ENCODE data around the gene CASP7. TPM values are rescaled to one million over a fixed set of nuclear protein-coding genes. Genes with fewer than 3 reads are reported as not detected.

Gene CASP7
- total RNA-seq, 1 donor from 2014 or later: 9.9 TPM

DNA sequence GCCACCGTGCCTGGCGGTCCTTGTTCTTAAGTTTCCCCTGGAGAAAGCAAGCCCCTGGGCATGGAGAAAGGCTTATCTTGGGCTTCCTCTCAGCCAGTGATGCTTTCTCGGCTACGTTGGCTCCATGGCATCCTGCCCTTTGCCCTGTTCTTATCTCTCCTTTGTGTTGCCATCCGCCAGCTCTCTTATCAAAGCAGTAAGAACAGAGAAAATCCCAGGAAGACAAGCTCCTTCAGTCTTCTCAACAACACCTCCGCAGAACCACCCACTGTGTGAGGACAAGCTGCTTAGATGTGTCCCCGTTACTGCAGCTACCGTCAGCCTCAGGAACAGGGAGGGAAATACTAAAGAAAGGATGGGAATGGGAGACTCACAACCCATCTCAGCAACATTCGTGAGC is 75.1 kb downstream of the CASP7 start:
- intact Hi-C loops (cut with micrococcal nuclease): no loop called here
- Histone ChIP-seq H3K4me1 (no peaks in the 10 kb centered on the region), H3K36me3 (no peaks in the 10 kb centered on the region), H3K27ac (replicated peaks) (no peak overlapping the region), H3K27me3 (ENCODE audit: low read depth) (peaks cover 34% of the 10 kb centered on the region), H3K9me3 (replicated peaks) (no peaks in the 10 kb centered on the region), H3K4me3 (no peak overlapping the region)
- no peak for DNase-seq
- TF ChIP-seq, protein P1, sequence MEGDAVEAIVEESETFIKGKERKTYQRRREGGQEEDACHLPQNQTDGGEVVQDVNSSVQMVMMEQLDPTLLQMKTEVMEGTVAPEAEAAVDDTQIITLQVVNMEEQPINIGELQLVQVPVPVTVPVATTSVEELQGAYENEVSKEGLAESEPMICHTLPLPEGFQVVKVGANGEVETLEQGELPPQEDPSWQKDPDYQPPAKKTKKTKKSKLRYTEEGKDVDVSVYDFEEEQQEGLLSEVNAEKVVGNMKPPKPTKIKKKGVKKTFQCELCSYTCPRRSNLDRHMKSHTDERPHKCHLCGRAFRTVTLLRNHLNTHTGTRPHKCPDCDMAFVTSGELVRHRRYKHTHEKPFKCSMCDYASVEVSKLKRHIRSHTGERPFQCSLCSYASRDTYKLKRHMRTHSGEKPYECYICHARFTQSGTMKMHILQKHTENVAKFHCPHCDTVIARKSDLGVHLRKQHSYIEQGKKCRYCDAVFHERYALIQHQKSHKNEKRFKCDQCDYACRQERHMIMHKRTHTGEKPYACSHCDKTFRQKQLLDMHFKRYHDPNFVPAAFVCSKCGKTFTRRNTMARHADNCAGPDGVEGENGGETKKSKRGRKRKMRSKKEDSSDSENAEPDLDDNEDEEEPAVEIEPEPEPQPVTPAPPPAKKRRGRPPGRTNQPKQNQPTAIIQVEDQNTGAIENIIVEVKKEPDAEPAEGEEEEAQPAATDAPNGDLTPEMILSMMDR (IDR thresholded peaks at IDR 0.05; ENCODE audit: borderline replicate concordance): no peak

DNA sequence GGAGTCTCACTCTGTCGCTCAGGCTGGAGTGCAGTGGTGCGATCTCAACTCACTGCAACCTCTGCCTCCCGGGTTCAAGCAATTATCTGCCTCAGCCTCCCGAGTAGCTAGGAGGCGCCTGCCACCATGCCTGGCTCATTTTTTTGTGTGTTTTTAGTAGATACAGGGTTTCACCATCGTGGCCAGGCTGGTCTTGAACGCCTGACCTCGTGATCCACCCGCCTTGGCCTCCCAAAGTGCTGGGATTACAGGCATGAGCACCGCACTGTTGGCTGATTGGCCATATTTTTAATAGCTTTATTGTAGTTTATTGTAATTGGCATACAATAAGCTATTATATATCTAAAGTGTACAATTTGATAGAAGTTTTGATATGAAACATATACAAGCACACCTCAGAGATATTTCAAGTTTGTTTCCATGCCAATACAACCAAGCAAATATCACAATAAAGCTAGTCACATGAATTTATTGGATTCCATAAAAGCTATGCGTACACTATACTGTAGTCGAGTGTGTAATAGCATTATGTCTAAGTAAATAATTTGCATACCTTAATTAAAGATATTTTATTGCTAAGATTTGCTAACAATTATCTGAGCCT is 77.3 kb downstream of the CASP7 start:
- DNase-seq: no peak
- intact Hi-C loops (cut with micrococcal nuclease): no loop called here
- Histone ChIP-seq H3K9me3 (replicated peaks) (no peaks in the 10 kb centered on the region), H3K36me3 (no peaks in the 10 kb centered on the region), H3K4me1 (no peaks in the 10 kb centered on the region), H3K27me3 (ENCODE audit: low read depth) (peaks cover 34% of the 10 kb centered on the region), H3K4me3 (no peak overlapping the region), H3K27ac (replicated peaks) (no peak overlapping the region)
- TF ChIP-seq, protein P1 (IDR thresholded peaks at IDR 0.05; ENCODE audit: borderline replicate concordance): no peak

DNA sequence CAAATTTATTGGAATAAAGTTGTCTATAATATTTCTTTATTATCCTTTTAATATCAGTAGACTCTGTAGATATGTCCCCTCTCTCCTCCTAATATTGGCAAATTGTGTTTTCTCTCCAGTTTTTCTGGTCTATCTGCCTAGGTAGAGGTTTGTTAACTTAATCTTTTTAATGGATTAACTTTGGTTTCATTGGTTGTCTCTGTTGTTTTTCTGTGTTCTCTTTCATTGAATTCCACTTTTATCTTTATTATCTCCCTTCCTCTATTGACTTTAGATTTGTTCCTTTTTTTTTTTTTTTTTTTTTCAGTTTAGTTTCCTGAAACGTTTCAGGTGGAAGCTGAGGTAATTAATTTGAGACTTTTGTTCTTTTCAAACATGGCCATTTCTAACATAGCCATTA is 82.4 kb downstream of the CASP7 start:
- H3K9me3 ChIP-seq (replicated peaks): peaks cover 9% of the 10 kb centered on the region
- intact Hi-C loops (cut with micrococcal nuclease): no loop called here
- H3K27ac ChIP-seq (replicated peaks): no peak overlapping the region
- no peak overlapping the region for H3K4me3 ChIP-seq
- TF ChIP-seq, protein P1 (IDR thresholded peaks at IDR 0.05; ENCODE audit: borderline replicate concordance): no peak
- H3K27me3 ChIP-seq (ENCODE audit: low read depth): no peaks in the 10 kb centered on the region
- H3K36me3 ChIP-seq: no peaks in the 10 kb centered on the region
- DNase-seq: no peak
- peaks cover 6% of the 10 kb centered on the region for H3K4me1 ChIP-seq

DNA sequence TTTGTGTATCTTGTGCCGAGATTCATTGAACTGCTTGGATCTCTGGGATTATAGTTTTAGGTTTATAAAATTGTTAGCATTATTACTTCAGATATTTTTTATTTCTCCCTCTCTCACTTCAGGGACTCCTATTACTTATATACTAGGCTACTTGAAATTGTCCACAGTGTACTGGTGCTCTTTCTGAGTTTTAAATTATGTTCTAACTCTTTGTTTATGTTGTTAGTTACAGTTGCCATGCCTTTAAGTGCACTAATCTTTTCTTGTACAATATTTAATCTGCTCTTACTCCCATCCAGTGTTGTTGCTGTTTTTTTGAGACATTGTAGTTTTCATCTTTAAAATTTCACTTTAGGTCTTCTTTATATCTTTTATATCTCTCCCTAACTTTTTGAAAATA is 84.9 kb downstream of the CASP7 start:
- no peak overlapping the region for H3K27ac ChIP-seq (replicated peaks)
- TF ChIP-seq, protein P1 (IDR thresholded peaks at IDR 0.05; ENCODE audit: borderline replicate concordance): no peak

DNA sequence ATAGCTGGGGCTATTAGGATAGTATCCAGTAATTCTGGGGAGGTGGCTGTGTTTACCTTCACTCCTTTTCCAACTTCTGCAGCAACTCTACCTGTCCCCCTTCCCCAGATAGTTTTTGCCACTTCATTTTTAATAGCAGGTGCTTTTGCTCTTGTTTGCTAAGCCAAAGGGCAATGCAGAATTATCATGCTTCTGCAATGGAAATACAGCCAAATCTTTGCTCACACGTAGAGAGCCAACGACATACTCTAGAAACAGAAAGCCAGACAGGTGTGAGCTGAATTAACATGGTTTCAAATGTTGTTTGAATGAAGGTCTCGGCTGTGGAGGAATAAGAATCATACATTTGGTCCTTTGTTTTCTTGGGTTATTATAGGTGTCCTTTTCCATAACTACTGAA is 86.2 kb downstream of the CASP7 start:
- Histone ChIP-seq H3K4me3 (no peak overlapping the region), H3K4me1 (peaks cover 14% of the 10 kb centered on the region), H3K27me3 (ENCODE audit: low read depth) (peaks cover 10% of the 10 kb centered on the region), H3K9me3 (replicated peaks) (peaks cover 9% of the 10 kb centered on the region), H3K27ac (replicated peaks) (no peak overlapping the region), H3K36me3 (no peaks in the 10 kb centered on the region)
- DNase-seq: no peak
- intact Hi-C loops (cut with micrococcal nuclease): no loop called here
- TF ChIP-seq, protein P1 (IDR thresholded peaks at IDR 0.05; ENCODE audit: borderline replicate concordance): no peak

More for the DNA sequence above, 84.9 kb downstream of the CASP7 start:
- H3K36me3 ChIP-seq: no peaks in the 10 kb centered on the region
- peaks cover 10% of the 10 kb centered on the region for H3K27me3 ChIP-seq (ENCODE audit: low read depth)
- intact Hi-C loops (cut with micrococcal nuclease): no loop called here
- peaks cover 9% of the 10 kb centered on the region for H3K9me3 ChIP-seq (replicated peaks)
- peaks cover 6% of the 10 kb centered on the region for H3K4me1 ChIP-seq
- DNase-seq: no peak
- H3K4me3 ChIP-seq: no peak overlapping the region
